Brain microvascular endothelial cell (primary cell): ENCODE measurements around the gene ZNF532.
"Not testable (repeated sequence)": the region's sequence is repeated elsewhere in the genome, so short reads cannot be mapped to it uniquely, and the experiment has no call there.

Experiments
- DNase-seq: peaks from one replicate; pipeline ENCODE4 v3.0.0-alpha.2; 2020
- H3K27ac ChIP-seq: fragments of 250-450 bp; sonication (Bioruptor Pico); 2 replicates; pipeline ENCODE4 v1.5.1; 2020; ENCODE audit warnings: mild to moderate bottlenecking, moderate library complexity
- H3K27me3 ChIP-seq: fragments of 250-450 bp; sonication (Bioruptor Pico); replicated peaks from 2 replicates; pipeline ENCODE4 v1.5.1; 2020; ENCODE audit warnings: mild to moderate bottlenecking
- H3K36me3 ChIP-seq: fragments of 250-450 bp; sonication (Bioruptor Pico); replicated peaks from 2 replicates; pipeline ENCODE4 v1.5.1; 2020; ENCODE audit warnings: mild to moderate bottlenecking
- H3K4me3 ChIP-seq: 2 replicates; pipeline ENCODE4 v1.5.1; 2011; ENCODE audit warnings: low read depth, mild to moderate bottlenecking, control low read depth, low read length, moderate library complexity
- CTCF ChIP-seq: IDR thresholded peaks from 2 replicates; pipeline ENCODE4 v1.5.1; 2011; ENCODE audit warnings: low read depth, mild to moderate bottlenecking, moderate library complexity, low read length, control low read depth, inconsistent platforms; ENCODE audit errors: missing control alignments
- in situ Hi-C: cut with HindIII; loops from 2 replicates; pipeline ENCODE4 v1.10.0; 2017; ENCODE audit warnings: low sequenced_read_pairs, low pct_ligation_motif_present

The ZNF532 gene, protein sequence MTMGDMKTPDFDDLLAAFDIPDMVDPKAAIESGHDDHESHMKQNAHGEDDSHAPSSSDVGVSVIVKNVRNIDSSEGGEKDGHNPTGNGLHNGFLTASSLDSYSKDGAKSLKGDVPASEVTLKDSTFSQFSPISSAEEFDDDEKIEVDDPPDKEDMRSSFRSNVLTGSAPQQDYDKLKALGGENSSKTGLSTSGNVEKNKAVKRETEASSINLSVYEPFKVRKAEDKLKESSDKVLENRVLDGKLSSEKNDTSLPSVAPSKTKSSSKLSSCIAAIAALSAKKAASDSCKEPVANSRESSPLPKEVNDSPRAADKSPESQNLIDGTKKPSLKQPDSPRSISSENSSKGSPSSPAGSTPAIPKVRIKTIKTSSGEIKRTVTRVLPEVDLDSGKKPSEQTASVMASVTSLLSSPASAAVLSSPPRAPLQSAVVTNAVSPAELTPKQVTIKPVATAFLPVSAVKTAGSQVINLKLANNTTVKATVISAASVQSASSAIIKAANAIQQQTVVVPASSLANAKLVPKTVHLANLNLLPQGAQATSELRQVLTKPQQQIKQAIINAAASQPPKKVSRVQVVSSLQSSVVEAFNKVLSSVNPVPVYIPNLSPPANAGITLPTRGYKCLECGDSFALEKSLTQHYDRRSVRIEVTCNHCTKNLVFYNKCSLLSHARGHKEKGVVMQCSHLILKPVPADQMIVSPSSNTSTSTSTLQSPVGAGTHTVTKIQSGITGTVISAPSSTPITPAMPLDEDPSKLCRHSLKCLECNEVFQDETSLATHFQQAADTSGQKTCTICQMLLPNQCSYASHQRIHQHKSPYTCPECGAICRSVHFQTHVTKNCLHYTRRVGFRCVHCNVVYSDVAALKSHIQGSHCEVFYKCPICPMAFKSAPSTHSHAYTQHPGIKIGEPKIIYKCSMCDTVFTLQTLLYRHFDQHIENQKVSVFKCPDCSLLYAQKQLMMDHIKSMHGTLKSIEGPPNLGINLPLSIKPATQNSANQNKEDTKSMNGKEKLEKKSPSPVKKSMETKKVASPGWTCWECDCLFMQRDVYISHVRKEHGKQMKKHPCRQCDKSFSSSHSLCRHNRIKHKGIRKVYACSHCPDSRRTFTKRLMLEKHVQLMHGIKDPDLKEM (N-terminal part only)

GRCh38 chr18:58864146-58865032 is at the start of gene ZNF532:
Gene ZNF532, plus strand, starts transcription at chr18:58864877. CDS start in a region left out here.
- H3K27ac ChIP-seq, result peak within 1 kb of the TSS; percentile 89
- in situ Hi-C loops, result no loop called here
- no peaks in the 10 kb centered on the region for H3K27me3 ChIP-seq
- no peak for TF ChIP-seq CTCF
- peaks cover 6% of the 10 kb centered on the region for H3K36me3 ChIP-seq
- peak; percentile 80 for DNase-seq
- peak within 1 kb of the TSS; percentile 49 for H3K4me3 ChIP-seq

GRCh38 chr18:58819051-58819450 is 45.6 kb upstream of the ZNF532 start:
- no peak overlapping the region for H3K27ac ChIP-seq
- no peak for TF ChIP-seq CTCF
- in situ Hi-C loops, result no loop called here
- no peak overlapping the region for H3K4me3 ChIP-seq
- DNase-seq, result no peak
- no peaks in the 10 kb centered on the region for H3K36me3 ChIP-seq
- H3K27me3 ChIP-seq, result no peaks in the 10 kb centered on the region

DNA sequence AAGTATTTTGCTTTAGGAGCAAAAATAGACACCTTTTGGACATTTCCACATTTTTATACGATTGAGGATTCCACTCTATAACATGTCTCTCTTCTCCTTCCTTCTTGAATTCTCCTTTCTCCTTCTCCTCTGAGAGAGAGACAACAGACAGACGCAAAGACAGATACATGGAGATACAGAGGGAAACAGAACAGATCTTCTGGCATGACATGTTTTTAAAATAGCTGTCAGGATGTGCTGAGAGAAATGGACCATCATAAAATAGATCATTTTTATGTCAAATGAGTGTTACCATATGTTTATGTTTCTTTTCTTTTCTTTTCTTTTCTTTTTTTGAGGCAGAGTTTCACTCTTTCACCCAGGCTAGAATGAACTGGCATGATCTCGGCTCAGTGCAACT is 44.4 kb upstream of the ZNF532 start:
- in situ Hi-C loops, result no loop called here
- DNase-seq, result no peak
- TF ChIP-seq CTCF, result no peak
- Histone ChIP-seq H3K36me3 (no peaks in the 10 kb centered on the region), H3K4me3 (no peak overlapping the region), H3K27ac (no peak overlapping the region), H3K27me3 (no peaks in the 10 kb centered on the region)

DNA sequence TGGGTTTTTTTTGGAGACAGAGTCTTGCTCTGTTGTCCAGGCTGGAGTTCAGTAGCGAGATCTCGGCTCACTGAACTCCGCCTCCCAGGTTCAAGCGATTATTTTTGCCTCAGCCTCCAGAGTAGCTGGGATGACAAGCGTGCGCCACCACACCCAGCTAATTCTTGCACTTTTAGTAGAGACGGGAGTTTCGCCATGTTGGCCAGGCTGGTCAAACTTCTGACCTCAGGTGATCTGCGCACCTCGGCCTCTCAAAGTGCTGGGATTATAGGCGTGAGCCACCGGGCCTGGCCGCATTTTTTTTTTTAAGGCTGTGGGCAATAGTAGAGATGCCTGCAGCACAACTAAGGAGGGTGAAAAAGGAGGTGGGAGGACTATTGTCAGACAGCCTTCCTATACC is 41.7 kb upstream of the ZNF532 start:
- no peak for DNase-seq
- TF ChIP-seq CTCF, result no peak
- H3K27me3 ChIP-seq, result no peaks in the 10 kb centered on the region
- H3K4me3 ChIP-seq, result no peak overlapping the region
- no peak overlapping the region for H3K27ac ChIP-seq
- H3K36me3 ChIP-seq, result no peaks in the 10 kb centered on the region
- in situ Hi-C loops, result no loop called here

GRCh38 chr18:58823412-58823811 is 41.3 kb upstream of the ZNF532 start:
- no peak for DNase-seq
- H3K36me3 ChIP-seq, result no peaks in the 10 kb centered on the region
- TF ChIP-seq CTCF, result no peak
- in situ Hi-C loops, result no loop called here
- no peak overlapping the region for H3K4me3 ChIP-seq
- no peak overlapping the region for H3K27ac ChIP-seq
- H3K27me3 ChIP-seq, result no peaks in the 10 kb centered on the region

DNA sequence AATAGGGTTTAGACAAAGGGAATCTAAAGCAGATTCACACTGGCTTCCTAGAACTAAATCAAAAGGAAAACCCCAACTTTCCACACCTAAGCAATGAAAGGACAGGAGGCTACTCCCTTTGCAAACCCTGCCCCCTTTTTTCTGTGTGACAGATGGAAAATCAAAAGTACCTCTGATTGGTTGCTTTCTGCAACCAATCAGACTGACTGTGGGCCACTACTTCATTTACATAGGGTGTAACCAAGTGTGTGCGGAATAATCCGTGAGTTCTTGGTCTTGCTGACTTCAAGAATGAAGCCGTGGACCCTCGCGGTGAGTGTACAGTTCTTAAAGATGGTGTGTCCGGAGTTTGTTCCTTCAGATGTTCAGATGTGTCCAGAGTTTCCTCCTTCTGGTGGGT is 37.8 kb upstream of the ZNF532 start:
- in situ Hi-C loops, H3K27me3 ChIP-seq, H3K27ac ChIP-seq, H3K36me3 ChIP-seq, H3K4me3 ChIP-seq, DNase-seq: not testable (repeated sequence)
